Neural progenitor cell (in vitro differentiated cells): ENCODE data around the gene TRIM36. TPM values are rescaled to one million over a fixed set of nuclear protein-coding genes. Genes with fewer than 3 reads are reported as not detected.

ENCODE experiments used
- DNase-seq: peaks from one replicate; pipeline ENCODE4 v3.0.0-alpha.2; 2016; ENCODE audit warnings: low spot score
- H2AFZ ChIP-seq: fragments of 200-600 bp; sonication (generic); replicated peaks from 2 replicates; pipeline ENCODE4 v1.6.1; 2016; ENCODE audit warnings: antibody characterized with exemption
- H3F3A ChIP-seq: fragments of 200-600 bp; sonication (generic); 2 replicates; pipeline ENCODE4 v1.6.1; 2016; ENCODE audit warnings: antibody characterized with exemption, low read depth
- H3K27ac ChIP-seq: fragments of 200-600 bp; sonication (generic); 2 replicates; pipeline ENCODE4 v1.5.1; 2016; ENCODE audit warnings: mild to moderate bottlenecking
- H3K27me3 ChIP-seq: fragments of 200-600 bp; sonication (generic); 2 replicates; pipeline ENCODE4 v1.6.1; 2016; ENCODE audit warnings: mild to moderate bottlenecking, moderate library complexity
- H3K36me3 ChIP-seq: fragments of 200-600 bp; sonication (generic); 2 replicates; pipeline ENCODE4 v1.5.1; 2016
- H3K4me1 ChIP-seq: fragments of 200-600 bp; sonication (generic); 2 replicates; pipeline ENCODE4 v1.6.1; 2016; ENCODE audit warnings: mixed run types
- H3K4me2 ChIP-seq: fragments of 200-600 bp; sonication (generic); 2 replicates; pipeline ENCODE4 v1.6.1; 2016
- H3K4me3 ChIP-seq: fragments of 200-600 bp; sonication (generic); 2 replicates; pipeline ENCODE4 v1.5.1; 2016
- H3K79me2 ChIP-seq: fragments of 200-600 bp; sonication (generic); 2 replicates; pipeline ENCODE4 v1.6.1; 2016; ENCODE audit warnings: low read depth
- H3K9ac ChIP-seq: fragments of 200-600 bp; sonication (generic); 2 replicates; pipeline ENCODE4 v1.6.1; 2016
- H3K9me3 ChIP-seq: fragments of 200-600 bp; sonication (generic); 2 replicates; pipeline ENCODE4 v1.5.1; 2016; ENCODE audit warnings: low read depth
- H4K20me1 ChIP-seq: fragments of 200-600 bp; sonication (generic); 2 replicates; pipeline ENCODE4 v1.6.1; 2016; ENCODE audit warnings: low read depth
- H3K27ac Mint-ChIP-seq: 3 replicates; pipeline ENCODE4 v1.8.0; 2021; ENCODE audit warnings: mixed read lengths
- H3K27me3 Mint-ChIP-seq: 2 replicates; pipeline ENCODE4 v1.8.0; 2022; ENCODE audit warnings: low read depth, mild to moderate bottlenecking, inconsistent platforms, moderate library complexity, mixed read lengths; ENCODE audit not compliant: insufficient read depth
- H3K36me3 Mint-ChIP-seq: 3 replicates; pipeline ENCODE4 v1.8.0; 2021; ENCODE audit warnings: mixed read lengths
- H3K4me1 Mint-ChIP-seq: 3 replicates; pipeline ENCODE4 v1.8.0; 2021; ENCODE audit warnings: mixed read lengths
- H3K4me3 Mint-ChIP-seq: 3 replicates; pipeline ENCODE4 v1.8.0; 2021; ENCODE audit warnings: mild to moderate bottlenecking, moderate library complexity, mixed read lengths
- H3K9me3 Mint-ChIP-seq: 3 replicates; pipeline ENCODE4 v1.8.0; 2020; ENCODE audit warnings: mixed read lengths
- CTCF ChIP-seq: fragments of 200-600 bp; sonication (generic); IDR thresholded peaks from 2 replicates; pipeline ENCODE4 v1.5.1; 2017; ENCODE audit warnings: antibody characterized with exemption, mild to moderate bottlenecking
- EZH2 ChIP-seq: fragments of 200-600 bp; sonication (generic); IDR thresholded peaks from 2 replicates; pipeline ENCODE4 v1.6.1; 2017; ENCODE audit warnings: antibody characterized with exemption, mild to moderate bottlenecking, moderate library complexity
- EZH2phosphoT487 ChIP-seq: fragments of 200-600 bp; sonication (generic); IDR thresholded peaks from 2 replicates; pipeline ENCODE4 v1.6.1; 2017; ENCODE audit warnings: antibody characterized with exemption
- total RNA-seq: library from RNA; depleted of rRNA; stranded (reverse); fragments of >200 nt; gene quantifications from 2 replicates; pipeline ENCODE4 v1.2.3, GENCODE V29; 2015; ENCODE audit warnings: low replicate concordance

TRIM36 gene
- total RNA-seq, 1 donor from 2014 or later: 42.6 TPM

- Histone ChIP-seq H3K27ac (no peak overlapping the region), H3K79me2 (peaks cover 35% of the 10 kb centered on the region), H4K20me1 (peaks cover 6% of the 10 kb centered on the region), H2AFZ (peak overlapping the region; percentile 92), H3K9ac (no peak overlapping the region), H3K27me3 (peaks cover 50% of the 10 kb centered on the region), H3K9me3 (no peaks in the 10 kb centered on the region), H3F3A (peaks cover 25% of the 10 kb centered on the region), H3K36me3 (no peaks in the 10 kb centered on the region), H3K4me3 (peak overlapping the region; percentile 79), H3K4me2 (peak overlapping the region; percentile 93), H3K4me1 (peaks cover 14% of the 10 kb centered on the region)
- H3K9me3 Mint-ChIP-seq: peaks cover 24% of the 10 kb centered on the region
- H3K4me1 Mint-ChIP-seq: peaks cover 9% of the 10 kb centered on the region
- peak overlapping the region; percentile 90 for H3K4me3 Mint-ChIP-seq
- H3K36me3 Mint-ChIP-seq: peaks cover 11% of the 10 kb centered on the region
- peak; percentile 83 for DNase-seq
- H3K27me3 Mint-ChIP-seq: peaks cover 20% of the 10 kb centered on the region
- no peak overlapping the region for H3K27ac Mint-ChIP-seq
- no peak for TF ChIP-seq EZH2
- TF ChIP-seq CTCF: no peak
- no peak for TF ChIP-seq EZH2phosphoT487
These were observed 623 bp upstream of the TRIM36 start for GRCh38 chr5:115170134-115170928.

- Histone ChIP-seq H3K36me3 (no peaks in the 10 kb centered on the region), H3K27ac (peak overlapping the region; percentile 86), H3K4me3 (peak overlapping the region; percentile 79), H2AFZ (peak overlapping the region; percentile 55), H3K9me3 (no peaks in the 10 kb centered on the region), H4K20me1 (peaks cover 6% of the 10 kb centered on the region), H3F3A (peaks cover 25% of the 10 kb centered on the region), H3K9ac (peak overlapping the region; percentile 39), H3K27me3 (peaks cover 36% of the 10 kb centered on the region), H3K4me2 (peak overlapping the region; percentile 93), H3K79me2 (peaks cover 43% of the 10 kb centered on the region), H3K4me1 (peaks cover 14% of the 10 kb centered on the region)
- no peak overlapping the region for H3K27ac Mint-ChIP-seq
- peaks cover 20% of the 10 kb centered on the region for H3K27me3 Mint-ChIP-seq
- peaks cover 36% of the 10 kb centered on the region for H3K9me3 Mint-ChIP-seq
- DNase-seq: peak; percentile 83
- peaks cover 9% of the 10 kb centered on the region for H3K4me1 Mint-ChIP-seq
- H3K36me3 Mint-ChIP-seq: peaks cover 16% of the 10 kb centered on the region
- peak overlapping the region; percentile 90 for H3K4me3 Mint-ChIP-seq
- TF ChIP-seq EZH2 (no peak), CTCF (no peak), EZH2phosphoT487 (no peak)
These were observed 750 bp downstream of the TRIM36 start for GRCh38 chr5:115168829-115169486.

DNA sequence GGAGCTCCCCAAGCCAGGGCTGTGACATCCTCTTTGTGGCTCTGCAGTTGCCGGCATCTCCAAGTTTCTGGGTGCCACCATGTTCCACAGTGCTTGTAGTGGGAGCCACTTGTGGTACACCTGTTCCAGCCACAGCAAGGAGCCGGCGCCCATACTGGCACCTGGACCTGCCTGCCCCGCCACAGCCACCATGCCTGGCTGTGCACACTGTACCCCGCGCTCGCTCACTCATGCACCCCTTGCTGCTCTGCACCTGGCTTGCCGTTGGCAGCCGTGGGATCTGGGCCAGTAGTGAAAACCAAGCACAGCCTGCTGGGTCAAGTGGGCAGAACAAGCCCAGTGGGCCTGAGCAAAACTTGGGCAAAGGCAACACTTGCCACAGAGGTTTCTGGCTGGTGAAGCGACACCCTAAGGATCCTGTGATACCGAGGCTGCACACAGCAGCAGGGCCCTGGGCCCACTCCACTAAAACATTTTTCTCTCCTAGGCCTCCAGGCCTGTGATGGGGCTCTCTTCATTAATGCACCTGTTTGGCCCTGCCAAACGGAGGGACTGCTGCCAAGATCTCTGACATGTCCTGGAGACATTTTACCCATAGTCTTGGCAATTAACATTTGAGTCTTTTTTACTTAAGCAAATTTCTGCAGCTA, 2.8 kb downstream of the TRIM36 start:
- peaks cover 25% of the 10 kb centered on the region for H3F3A ChIP-seq
- peaks cover 10% of the 10 kb centered on the region for H3K27me3 Mint-ChIP-seq
- H3K4me1 Mint-ChIP-seq: peaks cover 9% of the 10 kb centered on the region
- H3K4me3 ChIP-seq: no peak overlapping the region
- no peaks in the 10 kb centered on the region for H3K9me3 ChIP-seq
- no peaks in the 10 kb centered on the region for H3K36me3 ChIP-seq
- H3K27me3 ChIP-seq: peaks cover 15% of the 10 kb centered on the region
- no peak overlapping the region for H3K27ac Mint-ChIP-seq
- no peak for TF ChIP-seq EZH2phosphoT487
- no peak for TF ChIP-seq CTCF
- TF ChIP-seq EZH2: no peak
- H3K4me1 ChIP-seq: peaks cover 14% of the 10 kb centered on the region
- H3K9ac ChIP-seq: no peak overlapping the region
- peaks cover 36% of the 10 kb centered on the region for H3K9me3 Mint-ChIP-seq
- H3K4me3 Mint-ChIP-seq: no peak overlapping the region
- H4K20me1 ChIP-seq: peaks cover 6% of the 10 kb centered on the region
- peaks cover 16% of the 10 kb centered on the region for H3K36me3 Mint-ChIP-seq
- peaks cover 52% of the 10 kb centered on the region for H3K79me2 ChIP-seq
- no peak for DNase-seq
- no peak overlapping the region for H2AFZ ChIP-seq
- no peak overlapping the region for H3K4me2 ChIP-seq
- no peak overlapping the region for H3K27ac ChIP-seq
